Measurements from ENCODE around the gene GLIPR2. TPM values are rescaled to one million over a fixed set of nuclear protein-coding genes. Genes with fewer than 3 reads are reported as not detected.
"Not testable (repeated sequence)": the region's sequence is repeated elsewhere in the genome, so short reads cannot be mapped to it uniquely, and the experiment has no call there.

GLIPR2 gene
- total RNA-seq, 2 experiments from 2014 or later: 67.8 to 73.0 TPM

GRCh38 chr9:36125062-36125855 is 11.3 kb upstream of the GLIPR2 start:
- no peak for DNase-seq
- Mint-ChIP-seq H3K4me1 (ENCODE audit: low read depth) (peaks cover 33% of the 10 kb centered on the region), H3K27ac (no peak overlapping the region), H3K4me3 (no peak overlapping the region), H3K36me3 (ENCODE audit: low read depth) (peaks cover 3% of the 10 kb centered on the region), H3K9me3 (ENCODE audit: insufficient read depth) (no peaks in the 10 kb centered on the region), H3K27me3 (ENCODE audit: low read depth) (no peaks in the 10 kb centered on the region)
- ATAC-seq: no peak
- ChIA-PET POLR2A (interaction anchor here (1.2 kb wide), 1 partner anchor 65 kb away, joined by 4 read pairs; the partner anchor contains the start of gene CLTA), CTCF (interaction anchor here (1.5 to 3.6 kb wide), 3 partner anchors 11 to 41 kb away, joined by 7 to 28 read pairs (median 17); no protein-coding TSS in a partner anchor)

- Mint-ChIP-seq H3K4me3 (no peak overlapping the region), H3K27ac (no peak overlapping the region), H3K4me1 (ENCODE audit: low read depth) (peaks cover 33% of the 10 kb centered on the region), H3K27me3 (ENCODE audit: low read depth) (no peaks in the 10 kb centered on the region), H3K36me3 (ENCODE audit: low read depth) (peaks cover 3% of the 10 kb centered on the region), H3K9me3 (ENCODE audit: insufficient read depth) (no peaks in the 10 kb centered on the region)
- no peak for ATAC-seq
- no peak for DNase-seq
- ChIA-PET POLR2A (no interaction called here), CTCF (interaction anchor here (3.4 to 3.6 kb wide), 2 partner anchors 22 to 40 kb away, joined by 17 to 28 read pairs; no protein-coding TSS in a partner anchor)
Measured at GRCh38 chr9:36126016-36126730, 10.4 kb upstream of the GLIPR2 start.

- ChIA-PET CTCF (interaction anchor here (0.9 to 1.6 kb wide), 3 partner anchors 16 to 37 kb away, joined by 3 to 7 read pairs (median 3); no protein-coding TSS in a partner anchor), POLR2A (no interaction called here)
- Mint-ChIP-seq H3K36me3 (ENCODE audit: low read depth) (no peaks in the 10 kb centered on the region), H3K27ac (peak overlapping the region; percentile 40), H3K4me3 (no peak overlapping the region), H3K4me1 (ENCODE audit: low read depth) (peaks cover 33% of the 10 kb centered on the region), H3K27me3 (ENCODE audit: low read depth) (peaks cover 5% of the 10 kb centered on the region), H3K9me3 (ENCODE audit: insufficient read depth) (no peaks in the 10 kb centered on the region)
- peak; percentile 57 for ATAC-seq
- no peak for DNase-seq
Measured at GRCh38 chr9:36127652-36128244, 8.8 kb upstream of the GLIPR2 start.

GRCh38 chr9:36128349-36128748 is 8.2 kb upstream of the GLIPR2 start:
- no peaks in the 10 kb centered on the region for H3K9me3 Mint-ChIP-seq (ENCODE audit: insufficient read depth)
- H3K27ac Mint-ChIP-seq: peak overlapping the region; percentile 46
- ATAC-seq (no peak), DNase-seq (no peak)
- H3K27me3 Mint-ChIP-seq (ENCODE audit: low read depth): peaks cover 6% of the 10 kb centered on the region
- no peaks in the 10 kb centered on the region for H3K36me3 Mint-ChIP-seq (ENCODE audit: low read depth)
- no peak overlapping the region for H3K4me3 Mint-ChIP-seq
- ChIA-PET CTCF (interaction anchor here (1.6 kb wide), 1 partner anchor 26 kb away, joined by 7 read pairs; no protein-coding TSS in a partner anchor), POLR2A (no interaction called here)
- H3K4me1 Mint-ChIP-seq (ENCODE audit: low read depth): peaks cover 33% of the 10 kb centered on the region

- H3K27ac Mint-ChIP-seq: no peak overlapping the region
- DNase-seq: no peak
- ATAC-seq: no peak
- ChIA-PET POLR2A (no interaction called here), CTCF (interaction anchor here (1.1 to 2.8 kb wide), 2 partner anchors 26 to 106 kb away, joined by 4 to 22 read pairs; no protein-coding TSS in a partner anchor)
- H3K4me3 Mint-ChIP-seq: no peak overlapping the region
- H3K4me1 Mint-ChIP-seq (ENCODE audit: low read depth): peaks cover 33% of the 10 kb centered on the region
- no peaks in the 10 kb centered on the region for H3K9me3 Mint-ChIP-seq (ENCODE audit: insufficient read depth)
- no peaks in the 10 kb centered on the region for H3K36me3 Mint-ChIP-seq (ENCODE audit: low read depth)
- H3K27me3 Mint-ChIP-seq (ENCODE audit: low read depth): peaks cover 6% of the 10 kb centered on the region
Measured at GRCh38 chr9:36129139-36129538, 7.4 kb upstream of the GLIPR2 start.

GRCh38 chr9:36131666-36132065 is 4.9 kb upstream of the GLIPR2 start:
- ATAC-seq; H3K9me3 Mint-ChIP-seq (ENCODE audit: insufficient read depth); H3K36me3 Mint-ChIP-seq (ENCODE audit: low read depth); H3K27ac Mint-ChIP-seq; H3K4me3 Mint-ChIP-seq; POLR2A ChIA-PET; DNase-seq: not testable (repeated sequence)
- CTCF ChIA-PET: interaction anchor here (2.2 to 2.8 kb wide), 3 partner anchors 28 to 35 kb away, joined by 6 to 22 read pairs (median 9); no protein-coding TSS in a partner anchor
- peaks cover 20% of the 10 kb centered on the region for H3K27me3 Mint-ChIP-seq (ENCODE audit: low read depth)
- H3K4me1 Mint-ChIP-seq (ENCODE audit: low read depth): peaks cover 27% of the 10 kb centered on the region

GRCh38 chr9:36132086-36132485 is 4.4 kb upstream of the GLIPR2 start:
- peaks cover 24% of the 10 kb centered on the region for H3K4me1 Mint-ChIP-seq (ENCODE audit: low read depth)
- no peak overlapping the region for H3K27ac Mint-ChIP-seq
- DNase-seq (no peak), ATAC-seq (no peak)
- H3K9me3 Mint-ChIP-seq (ENCODE audit: insufficient read depth): no peaks in the 10 kb centered on the region
- peaks cover 1% of the 10 kb centered on the region for H3K36me3 Mint-ChIP-seq (ENCODE audit: low read depth)
- ChIA-PET POLR2A (no interaction called here), CTCF (interaction anchor here (2.2 to 2.6 kb wide), 2 partner anchors 29 to 34 kb away, joined by 6 to 9 read pairs; no protein-coding TSS in a partner anchor)
- H3K4me3 Mint-ChIP-seq: no peak overlapping the region
- peaks cover 20% of the 10 kb centered on the region for H3K27me3 Mint-ChIP-seq (ENCODE audit: low read depth)

GRCh38 chr9:36134761-36135505 is 1.6 kb upstream of the GLIPR2 start:
- Mint-ChIP-seq H3K27ac (no peak overlapping the region), H3K36me3 (ENCODE audit: low read depth) (peaks cover 21% of the 10 kb centered on the region), H3K27me3 (ENCODE audit: low read depth) (peaks cover 23% of the 10 kb centered on the region), H3K9me3 (ENCODE audit: insufficient read depth) (no peaks in the 10 kb centered on the region), H3K4me1 (ENCODE audit: low read depth) (peaks cover 37% of the 10 kb centered on the region), H3K4me3 (peak overlapping the region; percentile 73)
- ChIA-PET CTCF (no interaction called here), POLR2A (no interaction called here)
- DNase-seq (no peak), ATAC-seq (no peak)

- H3K27me3 Mint-ChIP-seq (ENCODE audit: low read depth): peaks cover 23% of the 10 kb centered on the region
- DNase-seq (no peak), ATAC-seq (no peak)
- peaks cover 45% of the 10 kb centered on the region for H3K4me1 Mint-ChIP-seq (ENCODE audit: low read depth)
- H3K4me3 Mint-ChIP-seq: peak overlapping the region; percentile 73
- H3K27ac Mint-ChIP-seq: peak overlapping the region; percentile 75
- H3K36me3 Mint-ChIP-seq (ENCODE audit: low read depth): peaks cover 26% of the 10 kb centered on the region
- no peaks in the 10 kb centered on the region for H3K9me3 Mint-ChIP-seq (ENCODE audit: insufficient read depth)
- ChIA-PET POLR2A (interaction anchor here (0.6 to 1.8 kb wide), 5 partner anchors 13 to 34 kb away, joined by 3 to 7 read pairs (median 6); no protein-coding TSS in a partner anchor), CTCF (interaction anchor here (0.9 to 3.2 kb wide), 5 partner anchors 13 to 33 kb away, joined by 3 to 26 read pairs (median 5); no protein-coding TSS in a partner anchor)
Measured at GRCh38 chr9:36135741-36136271, 727 bp upstream of the GLIPR2 start.

GRCh38 chr9:36136894-36137391 is 410 bp downstream of the GLIPR2 start:
- peaks cover 28% of the 10 kb centered on the region for H3K36me3 Mint-ChIP-seq (ENCODE audit: low read depth)
- peaks cover 57% of the 10 kb centered on the region for H3K4me1 Mint-ChIP-seq (ENCODE audit: low read depth)
- CTCF ChIA-PET: interaction anchor here (0.6 to 3.2 kb wide), 9 partner anchors 12 to 53 kb away, joined by 3 to 26 read pairs (median 5); partner anchors contain the start of gene CLTA
- POLR2A ChIA-PET: interaction anchor here (0.9 to 1.8 kb wide), 5 partner anchors 11 to 29 kb away, joined by 3 to 6 read pairs (median 5); no protein-coding TSS in a partner anchor
- H3K9me3 Mint-ChIP-seq (ENCODE audit: insufficient read depth): no peaks in the 10 kb centered on the region
- peak overlapping the region; percentile 87 for H3K4me3 Mint-ChIP-seq
- peak overlapping the region; percentile 53 for H3K27ac Mint-ChIP-seq
- peaks cover 23% of the 10 kb centered on the region for H3K27me3 Mint-ChIP-seq (ENCODE audit: low read depth)
- DNase-seq (no peak), ATAC-seq (no peak)

Data from activated CD8-positive, alpha-beta T cell treated with anti-CD3 and anti-CD28 coated beads, Interleukin-2, amount 10 ng/mL, durations not matched to agents 7 days and 5 days (primary cell).